Rectal smooth muscle tissue (tissue), 1 donor: ENCODE results near the gene CAMTA1.

Experiments used
- H3K27ac ChIP-seq: one replicate; pipeline ENCODE4 v1.7.0; 2013; ENCODE audit warnings: low read depth, low read length, inconsistent platforms
- H3K27me3 ChIP-seq: one replicate; pipeline ENCODE4 v1.7.0; 2013; ENCODE audit warnings: low read length; ENCODE audit not compliant: control insufficient read depth, insufficient read depth
- H3K36me3 ChIP-seq: one replicate; pipeline ENCODE4 v1.7.0; 2013; ENCODE audit warnings: low read length; ENCODE audit not compliant: control insufficient read depth, insufficient read depth
- H3K4me1 ChIP-seq: one replicate; pipeline ENCODE4 v1.7.0; 2013; ENCODE audit warnings: low read length; ENCODE audit not compliant: control insufficient read depth, insufficient read depth
- H3K4me3 ChIP-seq: one replicate; pipeline ENCODE4 v1.7.0; 2013; ENCODE audit warnings: low read length
- H3K9ac ChIP-seq: one replicate; pipeline ENCODE4 v1.7.0; 2013; ENCODE audit warnings: low read length

Gene CAMTA1

GRCh38 chr1:6923012-6923411 is 137.8 kb downstream of the CAMTA1 start:
- no peaks in the 10 kb centered on the region for H3K27me3 ChIP-seq
- no peaks in the 10 kb centered on the region for H3K36me3 ChIP-seq
- peaks cover 15% of the 10 kb centered on the region for H3K4me1 ChIP-seq
- peak overlapping the region; percentile 12 for H3K4me3 ChIP-seq
- H3K9ac ChIP-seq, result no peak overlapping the region
- H3K27ac ChIP-seq, result peak overlapping the region; percentile 70

- peak overlapping the region; percentile 12 for H3K4me3 ChIP-seq
- H3K27ac ChIP-seq, result peak overlapping the region; percentile 70
- H3K27me3 ChIP-seq, result no peaks in the 10 kb centered on the region
- H3K36me3 ChIP-seq, result no peaks in the 10 kb centered on the region
- H3K9ac ChIP-seq, result no peak overlapping the region
- peaks cover 15% of the 10 kb centered on the region for H3K4me1 ChIP-seq
Measured at GRCh38 chr1:6923416-6923815, 138.2 kb downstream of the CAMTA1 start.

GRCh38 chr1:6923955-6924881 is 139.0 kb downstream of the CAMTA1 start:
- no peak overlapping the region for H3K4me3 ChIP-seq
- H3K27me3 ChIP-seq, result no peaks in the 10 kb centered on the region
- H3K27ac ChIP-seq, result peak overlapping the region; percentile 13
- H3K9ac ChIP-seq, result no peak overlapping the region
- peaks cover 15% of the 10 kb centered on the region for H3K4me1 ChIP-seq
- no peaks in the 10 kb centered on the region for H3K36me3 ChIP-seq

GRCh38 chr1:6924891-6925290 is 139.6 kb downstream of the CAMTA1 start:
- H3K4me1 ChIP-seq, result peaks cover 15% of the 10 kb centered on the region
- H3K9ac ChIP-seq, result no peak overlapping the region
- H3K36me3 ChIP-seq, result no peaks in the 10 kb centered on the region
- no peak overlapping the region for H3K27ac ChIP-seq
- no peaks in the 10 kb centered on the region for H3K27me3 ChIP-seq
- H3K4me3 ChIP-seq, result no peak overlapping the region

GRCh38 chr1:6927626-6928025 is 142.4 kb downstream of the CAMTA1 start:
- Histone ChIP-seq H3K4me1 (peaks cover 12% of the 10 kb centered on the region), H3K36me3 (no peaks in the 10 kb centered on the region), H3K4me3 (no peak overlapping the region), H3K27ac (no peak overlapping the region), H3K27me3 (no peaks in the 10 kb centered on the region), H3K9ac (no peak overlapping the region)

GRCh38 chr1:6928106-6928885 is 143.0 kb downstream of the CAMTA1 start:
- no peaks in the 10 kb centered on the region for H3K27me3 ChIP-seq
- H3K9ac ChIP-seq, result no peak overlapping the region
- no peak overlapping the region for H3K27ac ChIP-seq
- H3K4me3 ChIP-seq, result no peak overlapping the region
- no peaks in the 10 kb centered on the region for H3K36me3 ChIP-seq
- H3K4me1 ChIP-seq, result peaks cover 7% of the 10 kb centered on the region

GRCh38 chr1:6930732-6931300 is 145.6 kb downstream of the CAMTA1 start:
- H3K4me3 ChIP-seq, result no peak overlapping the region
- H3K36me3 ChIP-seq, result no peaks in the 10 kb centered on the region
- H3K27me3 ChIP-seq, result no peaks in the 10 kb centered on the region
- H3K9ac ChIP-seq, result no peak overlapping the region
- H3K27ac ChIP-seq, result no peak overlapping the region
- no peaks in the 10 kb centered on the region for H3K4me1 ChIP-seq

- no peak overlapping the region for H3K9ac ChIP-seq
- no peak overlapping the region for H3K4me3 ChIP-seq
- no peaks in the 10 kb centered on the region for H3K36me3 ChIP-seq
- H3K27me3 ChIP-seq, result no peaks in the 10 kb centered on the region
- no peaks in the 10 kb centered on the region for H3K4me1 ChIP-seq
- H3K27ac ChIP-seq, result no peak overlapping the region
Measured at GRCh38 chr1:6935361-6935883, 150.2 kb downstream of the CAMTA1 start.

- H3K36me3 ChIP-seq, result no peaks in the 10 kb centered on the region
- H3K9ac ChIP-seq, result no peak overlapping the region
- no peak overlapping the region for H3K4me3 ChIP-seq
- H3K27me3 ChIP-seq, result no peaks in the 10 kb centered on the region
- H3K27ac ChIP-seq, result no peak overlapping the region
- no peaks in the 10 kb centered on the region for H3K4me1 ChIP-seq
Measured at GRCh38 chr1:6935911-6936690, 150.8 kb downstream of the CAMTA1 start.

GRCh38 chr1:6937048-6937447 is 151.8 kb downstream of the CAMTA1 start:
- Histone ChIP-seq H3K4me3 (no peak overlapping the region), H3K27ac (no peak overlapping the region), H3K27me3 (no peaks in the 10 kb centered on the region), H3K9ac (no peak overlapping the region), H3K4me1 (no peaks in the 10 kb centered on the region), H3K36me3 (no peaks in the 10 kb centered on the region)

GRCh38 chr1:6939363-6939762 is 154.1 kb downstream of the CAMTA1 start:
- Histone ChIP-seq H3K36me3 (no peaks in the 10 kb centered on the region), H3K9ac (no peak overlapping the region), H3K27me3 (no peaks in the 10 kb centered on the region), H3K4me1 (no peaks in the 10 kb centered on the region), H3K4me3 (no peak overlapping the region), H3K27ac (no peak overlapping the region)

GRCh38 chr1:6941786-6942185 is 156.5 kb downstream of the CAMTA1 start:
- Histone ChIP-seq H3K9ac (no peak overlapping the region), H3K4me3 (no peak overlapping the region), H3K36me3 (no peaks in the 10 kb centered on the region), H3K4me1 (no peaks in the 10 kb centered on the region), H3K27ac (no peak overlapping the region), H3K27me3 (no peaks in the 10 kb centered on the region)
